ENCODE results near the gene JAM2.
A peak's percentile ranks its signal among the peaks of the same experiment; 100 is the strongest.
"Not testable (repeated sequence)": the region's sequence is repeated elsewhere in the genome, so short reads cannot be mapped to it uniquely, and the experiment has no call there.

JAM2 gene

GRCh38 chr21:25647647-25648046 is 8.6 kb downstream of the JAM2 start:
- no peak for DNase-seq

GRCh38 chr21:25649146-25649545 is 10.1 kb downstream of the JAM2 start:
- DNase-seq: no peak

GRCh38 chr21:25656412-25656811 is 17.4 kb downstream of the JAM2 start:
- no peak for DNase-seq

GRCh38 chr21:25657140-25657539 is 18.1 kb downstream of the JAM2 start:
- no peak for DNase-seq

GRCh38 chr21:25658427-25659035 is 19.5 kb downstream of the JAM2 start:
- DNase-seq: no peak

GRCh38 chr21:25660233-25660632 is 21.2 kb downstream of the JAM2 start:
- peak; percentile 32 for DNase-seq

- no peak for DNase-seq
These were observed 25.5 kb downstream of the JAM2 start for GRCh38 chr21:25664491-25664931.

GRCh38 chr21:25670726-25671125 is 31.7 kb downstream of the JAM2 start:
- no peak for DNase-seq

- no peak for DNase-seq
These were observed 37.4 kb downstream of the JAM2 start for GRCh38 chr21:25676451-25676850.

- DNase-seq: no peak
These were observed 43.3 kb downstream of the JAM2 start for GRCh38 chr21:25682382-25682781.

GRCh38 chr21:25687787-25688186 is 48.7 kb downstream of the JAM2 start:
- no peak for DNase-seq

- no peak for DNase-seq
These were observed 49.5 kb downstream of the JAM2 start for GRCh38 chr21:25688275-25689155.

- peak; percentile 28 for DNase-seq
These were observed 50.2 kb downstream of the JAM2 start for GRCh38 chr21:25689226-25689625.

GRCh38 chr21:25691976-25692375 is 52.9 kb downstream of the JAM2 start:
- DNase-seq: no peak

GRCh38 chr21:25695461-25695860 is 56.4 kb downstream of the JAM2 start:
- not testable (repeated sequence) for DNase-seq

- no peak for DNase-seq
These were observed 61.7 kb downstream of the JAM2 start for GRCh38 chr21:25700741-25701140.

GRCh38 chr21:25701529-25701928 is 62.5 kb downstream of the JAM2 start:
- no peak for DNase-seq

- DNase-seq: peak; percentile 65
These were observed 69.5 kb downstream of the JAM2 start for GRCh38 chr21:25708467-25709065.

- peak; percentile 54 for DNase-seq
These were observed 70.7 kb downstream of the JAM2 start for GRCh38 chr21:25709684-25710265.

- no peak for DNase-seq
These were observed 71.5 kb downstream of the JAM2 start for GRCh38 chr21:25710550-25710949.

GRCh38 chr21:25714066-25714465 is 75.0 kb downstream of the JAM2 start:
- DNase-seq: peak; percentile 90

- DNase-seq: peak; percentile 54
These were observed 78.6 kb downstream of the JAM2 start for GRCh38 chr21:25717491-25718147.

- no peak for DNase-seq
These were observed 82.9 kb downstream of the JAM2 start for GRCh38 chr21:25721987-25722386.
